ENCODE measurements around the gene PIM3. TPM values are rescaled to one million over a fixed set of nuclear protein-coding genes. Genes with fewer than 3 reads are reported as not detected.
"Not testable (repeated sequence)": the region's sequence is repeated elsewhere in the genome, so short reads cannot be mapped to it uniquely, and the experiment has no call there.

Gene PIM3
- total RNA-seq, 1 donor from 2014 or later, result 16.3 TPM

DNA sequence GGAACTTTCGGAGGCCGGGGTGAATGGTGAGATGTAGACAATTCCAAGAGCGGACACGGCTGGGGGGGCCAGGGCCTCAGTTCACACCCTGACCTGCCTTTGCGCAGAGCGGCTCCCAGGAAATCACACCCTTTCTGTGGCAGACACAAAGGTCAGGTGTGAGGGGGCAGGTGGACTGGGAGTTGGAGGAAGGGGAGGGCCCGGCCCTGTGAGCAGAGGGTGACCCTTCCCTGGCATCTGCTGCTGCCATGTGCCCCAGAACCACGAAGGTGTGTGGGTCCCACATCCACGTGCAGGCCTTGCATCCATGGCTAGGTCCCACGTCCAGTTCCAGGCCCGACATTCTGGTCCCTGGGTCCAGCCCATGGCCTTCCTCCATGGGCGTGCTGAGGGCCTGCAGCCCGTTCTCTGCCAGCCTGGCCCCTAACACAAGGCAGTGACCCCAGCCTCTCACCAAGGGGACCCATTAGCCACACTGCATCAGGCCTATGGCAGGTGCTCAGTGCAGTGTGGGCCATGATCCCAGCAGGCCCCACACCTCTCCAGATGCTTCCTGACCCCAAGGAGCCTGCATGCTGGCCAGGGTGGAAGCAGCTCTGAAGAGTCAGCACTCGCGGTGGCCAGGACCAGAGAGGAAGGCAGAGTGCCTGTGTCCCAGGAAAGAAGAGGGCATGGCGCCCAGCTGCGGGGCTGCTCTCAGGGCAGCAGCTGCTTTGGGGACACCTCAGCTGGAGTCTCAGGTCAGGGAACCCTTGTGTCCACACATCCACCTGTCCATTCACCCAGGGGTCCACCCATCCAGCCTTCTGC, 18.9 kb upstream of the PIM3 start:
- no peak for DNase-seq (ENCODE audit: low spot score in 2 of 2)
- no peak for FAIRE-seq

DNA sequence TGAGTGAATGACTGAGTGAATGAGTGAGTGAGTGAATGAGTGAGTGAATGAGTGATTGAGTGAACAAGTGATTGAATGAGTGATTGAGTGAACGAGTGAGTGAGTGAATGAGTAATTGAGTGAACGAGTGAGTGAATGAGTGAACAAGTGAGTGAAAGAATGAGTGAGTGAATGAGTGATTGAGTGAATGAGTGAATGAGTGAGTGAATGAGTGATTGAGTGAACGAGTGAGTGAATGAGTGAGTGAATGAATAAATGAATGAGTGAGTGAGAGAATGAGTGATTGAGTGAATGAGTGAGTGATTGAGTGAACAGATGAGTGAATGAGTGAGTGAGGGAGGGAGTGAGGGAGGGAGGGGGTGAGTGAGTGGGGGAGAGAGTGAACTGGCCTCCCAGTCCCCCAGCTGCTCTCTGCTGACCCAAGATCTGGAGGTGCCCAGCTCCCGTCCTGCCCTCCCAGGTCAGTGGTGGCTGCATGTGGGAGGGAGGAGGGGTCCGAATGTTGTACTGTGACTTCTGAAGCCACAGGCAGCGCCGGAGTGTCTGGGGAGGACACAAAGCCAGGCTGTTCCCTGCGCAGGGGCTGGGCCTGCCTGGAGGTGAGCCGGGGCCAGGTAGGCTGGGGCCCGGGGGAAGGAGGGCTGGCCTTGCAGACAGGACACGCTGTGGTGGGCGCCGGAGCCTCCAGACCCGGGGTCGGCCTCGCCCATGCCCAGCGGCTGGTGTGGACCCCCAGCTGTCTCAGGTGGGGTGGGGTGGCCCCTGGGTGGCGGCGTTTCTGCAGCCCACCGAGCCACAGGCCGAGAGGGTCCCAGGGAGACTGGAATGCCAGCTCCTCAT, 17.8 kb upstream of the PIM3 start:
- FAIRE-seq, result no peak

DNA sequence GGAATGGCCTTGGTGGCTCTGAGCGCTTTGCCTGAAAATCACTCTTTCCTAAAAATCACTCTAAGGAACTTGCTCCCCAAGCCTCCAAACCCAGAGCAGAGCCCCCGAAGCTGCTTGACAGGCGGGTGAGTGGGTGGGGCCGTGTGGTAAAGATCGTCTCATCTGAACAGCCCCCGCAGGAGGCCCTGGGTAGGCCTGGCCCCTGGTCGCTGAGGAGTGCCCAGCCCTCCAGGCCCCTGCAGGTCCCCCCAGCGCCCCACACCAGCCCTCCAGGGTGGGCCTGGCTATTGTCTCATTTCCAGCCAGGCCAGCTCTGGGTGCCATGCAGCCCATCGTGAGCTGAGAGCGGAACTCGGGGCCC, 17.2 kb upstream of the PIM3 start:
- FAIRE-seq, result no peak
- DNase-seq (ENCODE audit: low spot score in 2 of 2), result no peak

More for the DNA sequence above, 17.8 kb upstream of the PIM3 start:
- DNase-seq (ENCODE audit: low spot score in 2 of 2), result no peak

DNA sequence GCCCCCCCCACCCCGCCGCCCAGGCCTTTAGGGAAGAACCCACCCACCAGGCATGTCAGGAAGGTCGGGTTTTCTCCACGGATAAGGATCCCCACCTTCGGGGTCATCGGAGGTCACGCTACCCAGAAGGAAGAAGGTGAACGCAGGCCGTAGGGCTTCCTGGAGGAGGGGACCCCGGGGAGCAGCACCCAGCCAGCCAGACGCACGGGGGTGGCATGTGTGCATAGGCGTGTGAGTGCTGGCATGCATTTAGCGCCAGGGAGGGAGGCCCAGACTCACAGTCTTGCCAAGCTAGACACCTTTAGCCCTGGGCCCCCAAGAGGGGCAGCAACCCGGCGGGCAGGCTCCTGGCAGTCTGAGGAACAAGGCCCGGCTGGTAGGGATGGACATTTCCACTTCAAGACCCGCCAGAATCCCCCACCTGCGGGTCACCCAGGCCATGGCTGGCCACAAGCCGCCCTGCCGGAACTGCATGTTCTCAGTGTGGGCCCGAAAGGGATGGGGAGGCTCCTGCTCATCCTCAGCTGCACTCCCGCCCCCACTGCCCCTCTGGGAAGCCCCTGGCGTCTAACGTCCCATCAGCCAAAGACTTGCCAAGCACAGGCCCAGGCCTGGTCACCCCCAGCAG, 16.7 kb upstream of the PIM3 start:
- no peak for DNase-seq (ENCODE audit: low spot score in 2 of 2)
- no peak for FAIRE-seq

DNA sequence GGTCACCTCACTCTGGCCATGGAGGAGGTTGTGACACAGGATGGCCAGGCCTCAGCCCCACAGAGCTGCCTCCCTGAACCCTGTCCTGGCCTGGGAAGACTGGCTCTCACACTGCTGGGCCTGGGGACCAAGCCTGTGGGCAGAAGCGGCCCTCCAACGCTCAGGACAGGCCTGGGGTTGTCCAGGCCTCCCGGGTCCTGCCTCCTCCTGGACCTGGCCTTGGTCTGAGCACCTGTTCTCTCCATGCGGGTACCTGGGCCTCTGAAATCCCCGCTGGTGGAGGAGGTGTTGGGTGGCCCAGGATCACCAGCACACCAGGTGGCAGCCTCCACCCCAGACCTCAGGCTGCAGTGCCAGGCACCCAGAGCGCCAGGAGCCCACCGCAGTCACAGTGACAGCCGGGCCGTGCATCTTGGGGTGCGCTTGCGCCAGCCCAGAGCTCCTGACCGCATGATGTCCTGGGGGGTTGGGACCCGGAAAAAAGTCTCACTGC, 16.1 kb upstream of the PIM3 start:
- FAIRE-seq, result no peak
- no peak for DNase-seq (ENCODE audit: low spot score in 2 of 2)

DNA sequence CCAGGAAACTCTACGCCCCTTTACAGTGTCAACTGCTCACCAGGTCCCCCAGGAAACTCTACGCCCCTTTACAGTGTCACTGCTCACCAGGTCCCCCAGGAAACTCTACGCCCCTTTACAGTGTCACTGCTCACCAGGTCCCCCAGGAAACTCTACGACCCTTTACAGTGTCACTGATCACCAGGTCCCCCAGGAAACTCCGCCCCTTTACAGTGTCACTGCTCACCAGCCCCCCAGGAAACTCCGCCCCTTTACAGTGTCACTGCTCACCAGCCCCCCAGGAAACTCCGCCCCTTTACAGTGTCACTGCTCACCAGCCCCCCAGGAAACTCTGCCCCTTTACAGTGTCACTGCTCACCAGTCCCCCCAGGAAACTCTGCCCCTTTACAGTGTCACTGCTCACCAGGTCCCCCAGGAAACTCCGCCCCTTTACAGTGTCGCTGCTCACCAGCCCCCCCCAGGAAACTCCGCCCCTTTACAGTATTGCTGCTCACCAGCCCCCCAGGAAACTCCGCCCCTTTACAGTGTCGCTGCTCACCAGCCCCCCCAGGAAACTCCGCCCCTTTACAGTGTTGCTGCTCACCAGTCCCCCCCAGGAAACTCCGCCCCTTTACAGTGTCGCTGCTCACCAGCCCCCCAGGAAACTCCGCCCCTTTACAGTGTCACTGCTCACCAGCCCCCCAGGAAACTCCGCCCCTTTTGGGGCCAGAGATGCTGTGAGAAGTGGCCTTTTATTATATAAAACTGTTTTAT, 15.4 kb upstream of the PIM3 start:
- FAIRE-seq; DNase-seq (ENCODE audit: low spot score in 2 of 2): not testable (repeated sequence)

DNA sequence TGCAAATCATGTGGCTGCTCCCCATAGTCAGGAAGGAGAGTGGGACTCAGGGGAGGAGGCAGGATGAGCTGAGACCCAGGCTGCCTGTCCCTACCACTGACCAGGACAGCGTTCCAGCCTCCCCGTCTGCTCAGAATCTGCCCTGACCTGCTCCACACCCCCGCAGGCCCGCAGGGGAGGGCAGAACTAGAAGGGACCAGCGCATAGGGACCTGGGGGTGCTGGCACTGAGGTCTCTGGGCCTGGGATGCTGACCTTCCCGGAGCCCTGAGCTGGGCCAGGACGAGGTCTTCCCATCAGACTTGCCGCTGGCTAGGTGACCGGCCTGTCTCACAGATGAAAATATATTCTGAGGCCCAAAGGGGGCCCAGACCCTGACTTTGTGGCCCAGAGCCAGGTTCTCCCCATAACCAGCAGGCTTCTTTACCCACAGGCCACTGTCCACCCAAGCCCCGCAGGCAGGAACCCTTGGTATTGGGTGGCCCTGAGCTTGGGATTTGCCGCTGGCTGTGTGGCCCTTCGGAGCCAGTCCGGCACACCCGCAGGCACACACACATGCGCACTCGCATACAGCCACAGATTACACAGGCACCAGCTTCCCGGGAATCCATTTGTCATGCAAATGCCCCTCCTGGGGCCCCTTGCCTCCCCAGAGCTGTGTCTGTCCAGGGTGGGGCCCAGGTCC, 13.8 kb upstream of the PIM3 start:
- no peak for FAIRE-seq

DNA sequence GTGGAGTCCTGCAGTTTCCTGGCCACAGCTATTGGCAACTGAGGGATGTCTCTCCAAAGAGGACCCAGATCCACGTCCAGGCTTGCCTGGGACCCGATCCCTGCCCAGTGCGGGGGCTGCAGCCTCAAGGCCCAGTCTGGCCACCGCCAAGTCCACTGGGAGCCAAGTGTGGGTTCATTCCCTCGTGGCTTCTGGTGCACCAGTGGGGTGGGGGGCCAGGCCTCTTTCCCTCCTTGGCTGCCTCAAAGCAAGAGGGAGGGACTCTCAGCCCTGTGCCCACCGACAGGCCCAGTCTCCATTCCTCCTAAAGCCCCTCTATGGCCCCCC, 13.3 kb upstream of the PIM3 start:
- FAIRE-seq (no peak), DNase-seq (ENCODE audit: low spot score in 2 of 2) (no peak)

More for the DNA sequence above, 13.8 kb upstream of the PIM3 start:
- DNase-seq (ENCODE audit: low spot score in 2 of 2), result no peak

DNA sequence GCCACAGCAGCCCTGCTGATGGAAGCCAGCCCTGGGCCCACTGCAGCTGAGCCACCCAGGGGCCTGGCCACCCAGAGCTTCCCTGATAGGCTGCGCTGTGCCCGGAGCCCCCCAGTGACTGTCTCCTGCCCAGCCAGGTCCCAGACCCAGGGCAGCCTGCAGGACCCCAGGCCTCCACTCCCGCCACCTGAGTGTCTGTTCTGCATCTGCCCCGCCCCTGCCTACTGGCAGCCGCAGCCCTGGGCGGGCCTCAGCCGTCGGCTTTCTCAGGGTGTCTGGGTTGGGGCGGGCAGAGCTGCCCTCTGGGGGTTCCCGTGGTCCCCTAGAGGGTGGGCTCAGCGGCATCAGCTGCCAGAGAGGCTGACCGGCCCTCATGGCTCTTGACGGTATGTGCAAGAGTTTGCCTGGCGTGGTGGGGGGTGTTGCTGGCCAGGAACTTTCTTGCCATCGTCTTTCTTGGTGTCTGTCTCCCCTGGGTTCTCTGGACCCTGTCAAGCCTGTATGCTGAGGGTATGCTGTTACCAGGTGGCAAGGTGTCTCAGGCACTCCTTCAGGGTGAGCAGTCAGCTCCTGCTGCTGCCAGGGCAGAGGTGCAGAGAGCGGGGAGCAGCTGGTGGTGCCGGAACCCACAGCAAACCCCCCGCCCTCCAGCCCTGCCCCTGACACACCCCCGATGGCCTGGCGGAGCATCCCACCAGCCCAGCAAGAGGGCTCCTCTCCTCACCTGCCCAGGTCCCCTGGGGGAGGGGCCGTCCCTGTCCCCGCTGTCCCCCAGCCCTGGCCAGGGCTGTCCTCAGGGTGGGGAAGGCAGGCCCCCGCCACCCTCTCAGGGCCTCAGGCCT, 12.2 kb upstream of the PIM3 start:
- FAIRE-seq, result no peak
- no peak for DNase-seq (ENCODE audit: low spot score in 2 of 2)

DNA sequence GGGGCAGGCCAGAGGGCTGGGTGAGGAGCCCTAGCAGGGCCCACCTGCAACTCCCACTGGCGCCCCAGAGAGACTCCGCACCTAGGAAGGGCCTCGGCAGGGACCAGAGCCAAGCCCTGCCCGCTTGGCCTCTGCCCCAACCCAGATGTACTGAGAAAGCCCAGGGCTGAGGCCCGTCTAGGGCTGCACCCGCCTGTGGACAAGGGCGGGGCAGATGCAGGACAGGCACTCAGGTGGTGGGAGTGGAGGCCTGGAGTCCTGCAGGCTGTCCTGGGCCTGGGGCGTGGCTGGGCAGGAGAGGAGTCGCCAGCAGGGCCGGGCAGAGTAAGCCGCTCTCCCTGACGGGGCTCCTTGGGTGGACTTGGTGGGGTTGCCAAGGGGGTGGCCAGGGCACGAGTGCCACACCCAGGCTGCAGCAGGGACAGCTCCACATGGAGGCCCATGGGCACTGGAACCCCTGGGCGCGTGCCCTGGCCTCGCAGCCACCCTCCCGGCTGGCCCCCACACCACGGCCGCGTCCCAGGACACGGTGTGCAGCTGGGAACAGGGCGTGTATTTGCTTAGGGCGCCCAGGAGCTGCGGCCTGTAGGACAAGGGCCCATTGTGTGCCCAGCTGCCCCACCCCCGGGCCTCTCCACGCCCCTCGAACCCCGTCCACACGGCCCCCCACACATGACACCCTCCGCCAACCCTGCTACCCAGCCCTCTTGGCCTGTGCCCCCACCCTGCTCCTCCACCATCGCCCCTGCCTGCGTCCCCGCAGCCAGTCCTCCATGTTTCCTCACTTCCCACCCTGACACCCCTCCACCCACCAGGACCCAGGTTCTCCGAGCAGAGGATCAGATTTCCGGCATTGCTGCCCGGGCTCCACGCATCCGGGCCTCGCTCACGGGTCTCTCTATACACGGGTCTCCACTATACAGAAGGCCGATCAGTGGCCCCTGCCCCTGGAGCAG, 11.3 kb upstream of the PIM3 start:
- no peak for FAIRE-seq

DNA sequence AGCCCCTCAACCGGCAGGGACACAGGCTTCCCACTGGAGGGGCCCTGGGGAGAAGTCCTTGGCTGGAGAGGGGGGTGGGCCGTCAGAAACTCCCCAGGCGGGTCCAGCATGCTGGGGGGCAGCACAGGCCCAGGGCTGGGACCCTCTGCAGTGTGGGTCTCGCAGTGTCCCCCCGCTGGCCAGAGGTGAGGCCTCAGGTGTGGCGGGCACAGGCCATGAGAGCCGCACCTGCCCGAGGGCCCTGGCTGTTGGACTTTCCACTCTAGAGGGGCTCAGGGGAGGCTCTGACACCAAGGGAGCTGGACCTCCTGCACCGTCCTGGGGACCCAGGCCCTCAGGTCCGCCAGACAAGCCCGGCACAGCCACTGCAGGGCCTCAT, 10.7 kb upstream of the PIM3 start:
- no peak for DNase-seq (ENCODE audit: low spot score in 2 of 2)
- FAIRE-seq, result no peak

More for the DNA sequence above, 11.3 kb upstream of the PIM3 start:
- DNase-seq (ENCODE audit: low spot score in 2 of 2), result no peak

DNA sequence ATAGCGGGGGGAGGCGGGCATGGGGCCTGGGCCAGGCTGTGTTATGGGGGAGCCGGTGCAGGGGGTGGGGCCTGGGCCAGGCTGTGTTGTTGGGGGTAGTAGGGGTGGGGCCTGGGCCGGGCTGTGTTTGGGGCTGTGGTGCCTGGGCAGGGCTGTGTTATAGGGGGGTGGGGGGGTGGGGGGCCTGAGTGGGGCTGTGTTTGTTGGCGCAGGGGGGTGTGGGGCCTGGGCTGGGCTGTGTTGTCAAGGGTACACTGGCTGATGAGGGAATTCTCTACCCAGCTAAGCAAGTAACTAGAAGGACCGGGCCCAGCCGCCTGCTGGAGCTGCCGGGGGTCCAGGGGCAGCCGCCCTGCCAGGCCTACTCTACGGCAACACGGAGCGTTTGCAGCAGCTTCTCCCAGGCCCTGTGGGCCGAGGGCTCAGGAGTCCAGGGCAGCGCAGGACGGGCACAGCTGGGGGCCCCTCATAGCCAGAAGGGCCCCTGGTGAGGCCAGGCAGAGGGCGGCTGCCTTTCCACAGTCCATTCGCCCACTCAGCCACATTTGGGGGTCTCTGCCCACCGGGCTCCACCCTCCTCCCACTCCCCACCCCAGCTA, 10.1 kb upstream of the PIM3 start:
- FAIRE-seq, result no peak
- no peak for DNase-seq (ENCODE audit: low spot score in 2 of 2)

DNA sequence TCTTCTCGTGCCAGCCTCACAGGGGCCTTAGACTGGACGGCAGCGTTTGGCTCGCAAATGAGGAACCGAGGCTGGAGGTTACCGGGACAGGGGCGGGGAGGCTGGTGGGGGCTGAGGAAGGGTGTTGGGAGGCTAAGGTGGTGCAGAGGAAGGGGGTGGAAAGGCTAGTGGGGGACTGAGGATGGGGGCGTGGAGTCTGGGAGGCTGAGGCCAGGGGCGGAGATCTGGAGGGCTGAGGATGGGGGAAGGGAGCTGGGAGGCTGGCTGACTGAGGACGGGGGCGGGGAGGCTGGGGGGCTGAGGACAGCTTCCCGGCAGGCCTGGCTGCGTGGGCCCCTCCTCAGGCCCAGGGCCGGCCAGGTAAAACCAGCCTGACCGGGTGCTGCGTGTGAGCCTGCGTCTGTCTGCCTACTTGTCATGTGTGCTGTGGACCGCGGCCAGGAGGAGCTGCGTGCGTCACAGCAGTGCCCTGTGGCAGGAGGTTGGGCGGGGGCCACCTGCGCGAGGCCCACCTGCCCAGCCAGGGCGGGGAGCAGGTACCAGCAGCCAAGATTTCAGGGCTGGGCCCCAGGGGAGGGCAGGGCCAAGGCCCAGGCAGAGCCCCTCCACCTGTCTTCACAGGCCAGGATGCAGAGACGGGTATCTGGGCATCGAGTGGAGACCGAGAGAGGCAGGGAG, 9.4 kb upstream of the PIM3 start:
- DNase-seq (ENCODE audit: low spot score in 2 of 2), result no peak
- no peak for FAIRE-seq

DNA sequence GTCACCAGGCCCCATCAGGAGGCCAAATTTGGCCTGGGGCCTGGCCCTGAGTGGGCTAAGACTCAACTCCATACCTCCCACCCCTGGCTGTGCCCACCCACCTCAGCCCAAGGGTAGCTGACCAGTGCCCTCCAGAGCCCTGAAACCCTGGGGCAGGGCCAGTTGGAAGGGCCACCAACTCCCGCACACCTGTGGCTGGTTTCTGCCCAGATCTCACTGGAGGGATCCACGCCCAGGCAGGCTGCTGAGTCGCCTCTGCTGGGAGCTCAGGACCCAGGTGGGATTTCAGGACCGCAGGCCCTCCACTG, 8.9 kb upstream of the PIM3 start:
- no peak for DNase-seq (ENCODE audit: low spot score in 2 of 2)
- FAIRE-seq, result no peak

DNA sequence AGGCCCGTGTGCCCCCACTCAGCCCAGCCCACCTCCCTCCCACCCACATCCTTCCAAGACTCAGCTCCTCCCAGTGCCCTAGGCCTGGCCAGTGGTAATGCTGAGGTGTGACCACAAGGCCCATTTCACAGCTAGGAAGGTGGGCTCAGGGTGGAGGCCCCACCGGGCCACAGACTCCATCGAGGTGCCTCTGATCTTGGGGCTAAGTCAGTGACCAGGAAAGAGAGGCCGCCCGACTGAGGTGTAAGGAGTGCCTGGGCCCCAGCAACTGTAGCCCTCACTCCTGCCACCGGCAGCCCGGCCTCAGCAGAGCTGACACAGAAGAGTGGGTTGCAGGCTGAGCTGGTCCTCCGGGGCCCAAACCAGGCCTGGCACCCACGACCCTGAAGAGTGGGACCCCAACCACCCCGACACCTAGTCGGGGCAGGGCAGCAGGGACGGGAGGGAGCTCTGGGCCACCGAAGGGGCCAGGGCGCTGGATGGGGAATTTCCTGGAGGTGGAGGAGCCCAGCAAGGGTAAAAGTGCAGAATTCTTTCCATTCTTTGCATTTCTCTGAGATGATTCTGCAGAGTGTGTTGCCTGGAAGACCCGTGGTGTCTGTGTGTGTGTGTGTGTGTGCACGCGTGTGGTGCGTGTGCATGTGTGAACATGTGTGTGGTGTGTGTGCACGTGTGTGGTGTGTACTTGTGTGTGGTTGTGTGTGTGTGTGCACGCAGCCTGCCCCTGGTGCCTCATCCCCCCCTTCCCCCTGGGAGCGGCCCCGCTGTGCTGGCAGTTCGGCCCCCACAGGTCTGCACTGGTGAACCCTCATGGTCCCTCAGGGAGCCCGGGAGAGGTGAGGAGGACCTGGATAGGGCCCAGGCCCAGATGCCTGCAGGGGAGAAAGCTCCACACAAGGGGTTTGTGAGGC, 8.3 kb upstream of the PIM3 start:
- no peak for FAIRE-seq
- DNase-seq (ENCODE audit: low spot score in 2 of 2), result no peak

DNA sequence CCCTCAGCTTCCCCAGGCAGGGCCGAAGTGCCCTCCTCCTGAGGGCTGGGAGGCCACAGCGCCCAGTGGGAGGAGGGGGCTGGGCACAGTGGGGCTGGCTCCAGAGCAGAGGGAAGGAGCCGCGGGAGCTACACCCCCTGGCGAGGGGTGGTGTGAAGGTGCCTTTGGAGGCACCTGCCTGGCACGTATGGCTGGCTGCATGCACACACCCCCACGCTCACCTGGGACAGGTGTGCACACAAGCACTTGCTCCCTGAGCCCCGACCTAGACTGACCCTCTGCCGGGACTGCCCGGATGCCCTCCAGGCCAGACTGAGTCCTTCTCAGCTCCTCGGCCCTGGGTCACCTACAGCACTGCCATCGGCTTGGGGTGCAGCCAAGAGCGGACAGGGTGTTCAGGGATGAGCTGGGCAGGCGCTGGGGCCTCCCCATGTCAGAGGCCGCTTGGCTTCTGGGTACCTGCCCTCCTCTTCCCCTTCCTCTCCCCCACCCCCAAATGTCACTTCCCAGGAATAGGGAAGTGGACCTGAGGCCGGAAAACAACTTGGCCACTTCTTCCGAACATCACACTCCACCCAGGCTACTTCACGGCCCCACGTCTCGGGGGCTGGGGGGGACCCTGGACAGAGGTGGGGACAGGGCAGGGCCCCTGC, 7.4 kb upstream of the PIM3 start:
- no peak for FAIRE-seq

More for the DNA sequence above, 7.4 kb upstream of the PIM3 start:
- no peak for DNase-seq (ENCODE audit: low spot score in 2 of 2)
